T-helper 17 cell (primary cell): ENCODE measurements around the gene MDGA2. TPM values are rescaled to one million over a fixed set of nuclear protein-coding genes. Genes with fewer than 3 reads are reported as not detected.
"Not testable (repeated sequence)": the region's sequence is repeated elsewhere in the genome, so short reads cannot be mapped to it uniquely, and the experiment has no call there.

ENCODE experiments used
- ATAC-seq: fragments of 150-1000 bp; cut with Tn5 transposase; 2 replicates; pipeline ENCODE4 v1.10.0; 2021; ENCODE audit warnings: mild to moderate bottlenecking, moderate library complexity
- DNase-seq, 3 donors: peaks; one replicate each; pipeline versions ENCODE4 v3.0.0 to v3.0.0-alpha.2; 2020 to 2021
- H3K9me3 ChIP-seq: one replicate; pipeline ENCODE4 v1.7.0; 2013; ENCODE audit warnings: low read length, mild to moderate bottlenecking; ENCODE audit not compliant: control insufficient read depth, poor library complexity, severe bottlenecking
- H3K27ac Mint-ChIP-seq: one replicate; pipeline ENCODE4 v1.8.0; 2022; ENCODE audit warnings: mild to moderate bottlenecking, moderate library complexity, mixed read lengths
- H3K27me3 Mint-ChIP-seq: one replicate; pipeline ENCODE4 v1.8.0; 2022; ENCODE audit warnings: mixed read lengths
- H3K36me3 Mint-ChIP-seq: one replicate; pipeline ENCODE4 v1.8.0; 2022; ENCODE audit warnings: low read depth, mixed read lengths
- H3K4me1 Mint-ChIP-seq: one replicate; pipeline ENCODE4 v1.8.0; 2022; ENCODE audit warnings: mild to moderate bottlenecking, mixed read lengths
- H3K4me3 Mint-ChIP-seq: one replicate; pipeline ENCODE4 v1.8.0; 2022; ENCODE audit warnings: mild to moderate bottlenecking, moderate library complexity, mixed read lengths
- total RNA-seq, 4 donors: library from RNA in 2 of 4; stranded (reverse) in 2 of 4; gene quantifications; one replicate each; pipeline ENCODE4 v1.2.3 and lab custom pipeline; 2022 to 2026

The MDGA2 gene
- total RNA-seq, 2 donors from 2014 or later: not detected

DNA sequence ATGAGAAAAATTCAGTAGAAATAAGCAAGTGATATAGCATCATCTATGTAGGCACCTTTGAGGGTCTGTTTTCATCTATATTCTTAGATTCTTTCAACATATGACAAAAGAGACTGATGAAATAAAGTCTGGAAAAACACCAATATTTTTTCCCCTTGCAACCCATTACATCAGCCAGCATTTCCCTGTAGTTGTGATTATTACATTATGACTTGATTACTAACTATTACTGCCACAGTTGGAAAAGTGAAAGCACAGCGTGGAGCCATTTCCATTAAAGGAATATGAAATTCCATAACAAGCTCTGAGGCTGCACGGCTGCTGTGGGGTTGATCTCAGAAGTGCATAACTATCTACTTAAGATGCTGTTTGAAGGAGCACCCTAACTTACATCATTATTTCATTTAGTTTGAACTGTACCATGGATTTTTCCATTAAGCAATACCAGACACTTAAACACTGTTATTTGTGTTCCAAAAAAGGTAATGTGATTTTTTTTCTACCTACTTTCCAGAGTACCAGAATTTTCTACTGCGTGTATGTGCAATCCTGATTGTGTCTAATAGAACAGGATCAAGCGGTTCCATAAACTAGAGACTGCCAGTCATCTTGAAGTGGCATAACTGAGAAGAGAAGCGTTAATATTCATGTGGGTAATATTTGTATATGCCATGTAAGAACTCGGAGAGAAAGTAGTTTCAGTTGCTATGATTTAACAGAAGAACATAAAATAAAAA lies 405.5 kb downstream of the MDGA2 start:
- H3K4me3 Mint-ChIP-seq: no peak overlapping the region
- H3K9me3 ChIP-seq: no peaks in the 10 kb centered on the region
- no peak overlapping the region for H3K27ac Mint-ChIP-seq
- no peaks in the 10 kb centered on the region for H3K36me3 Mint-ChIP-seq
- H3K4me1 Mint-ChIP-seq: no peaks in the 10 kb centered on the region
- no peak for ATAC-seq
- no peak for DNase-seq
- no peaks in the 10 kb centered on the region for H3K27me3 Mint-ChIP-seq

DNA sequence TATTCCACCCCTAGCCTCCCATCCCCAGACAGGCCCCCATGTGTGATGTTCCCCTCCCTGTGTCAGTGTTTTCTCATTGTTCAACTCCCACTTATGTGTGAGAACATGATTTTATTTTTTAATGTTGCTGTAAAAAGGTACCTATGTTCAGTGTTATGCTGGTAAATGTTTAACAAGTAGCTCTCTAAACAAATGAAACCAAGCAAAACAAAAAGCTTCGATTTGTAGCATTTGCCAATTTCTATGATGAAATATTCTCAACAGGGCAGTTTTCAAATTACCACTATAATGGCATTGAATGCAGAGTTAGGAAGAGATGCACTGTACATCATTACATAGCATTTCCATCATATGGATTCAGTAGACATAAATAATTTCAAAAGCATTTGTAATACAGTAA lies 410.6 kb downstream of the MDGA2 start:
- Mint-ChIP-seq H3K27ac (no peak overlapping the region), H3K27me3 (no peaks in the 10 kb centered on the region), H3K36me3 (no peaks in the 10 kb centered on the region), H3K4me1 (no peaks in the 10 kb centered on the region), H3K4me3 (no peak overlapping the region)
- ATAC-seq (no peak), DNase-seq (no peak)
- no peaks in the 10 kb centered on the region for H3K9me3 ChIP-seq

GRCh38 chr14:47262801-47263200 lies 412.6 kb downstream of the MDGA2 start:
- H3K4me1 Mint-ChIP-seq: no peaks in the 10 kb centered on the region
- DNase-seq (no peak), ATAC-seq (no peak)
- H3K36me3 Mint-ChIP-seq: no peaks in the 10 kb centered on the region
- H3K4me3 Mint-ChIP-seq: no peak overlapping the region
- H3K9me3 ChIP-seq: no peaks in the 10 kb centered on the region
- no peak overlapping the region for H3K27ac Mint-ChIP-seq
- H3K27me3 Mint-ChIP-seq: no peaks in the 10 kb centered on the region

DNA sequence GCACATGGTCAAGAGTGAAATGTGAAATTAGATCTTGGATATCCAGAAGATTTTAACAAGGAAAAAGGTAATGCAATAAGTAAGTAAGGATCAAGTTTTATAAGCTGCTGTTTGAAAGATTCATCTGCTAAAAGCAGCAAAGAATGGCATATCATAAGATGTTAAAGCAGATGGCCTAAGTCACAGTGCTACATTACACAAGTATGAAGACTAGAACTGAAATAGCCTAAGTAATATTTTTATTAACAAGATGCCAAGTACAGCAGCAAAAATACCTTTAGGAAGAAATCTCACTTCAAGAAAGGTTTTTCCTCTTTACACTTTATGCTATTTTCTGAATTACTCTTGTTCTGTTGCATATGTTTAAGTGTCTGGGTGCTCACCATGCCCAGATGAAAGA lies 414.1 kb downstream of the MDGA2 start:
- Mint-ChIP-seq H3K4me3 (no peak overlapping the region), H3K27ac (no peak overlapping the region), H3K27me3 (no peaks in the 10 kb centered on the region), H3K4me1 (no peaks in the 10 kb centered on the region), H3K36me3 (no peaks in the 10 kb centered on the region)
- ATAC-seq (no peak), DNase-seq (no peak)
- H3K9me3 ChIP-seq: no peaks in the 10 kb centered on the region

- H3K4me1 Mint-ChIP-seq: no peaks in the 10 kb centered on the region
- no peak for ATAC-seq
- H3K27me3 Mint-ChIP-seq: no peaks in the 10 kb centered on the region
- H3K4me3 Mint-ChIP-seq: no peak overlapping the region
- no peak overlapping the region for H3K27ac Mint-ChIP-seq
- no peaks in the 10 kb centered on the region for H3K36me3 Mint-ChIP-seq
- no peak for DNase-seq
- no peaks in the 10 kb centered on the region for H3K9me3 ChIP-seq
Observed at GRCh38 chr14:47259796-47260195, 415.6 kb downstream of the MDGA2 start.

GRCh38 chr14:47257013-47257412 lies 418.4 kb downstream of the MDGA2 start:
- no peaks in the 10 kb centered on the region for H3K27me3 Mint-ChIP-seq
- DNase-seq (no peak), ATAC-seq (no peak)
- H3K27ac Mint-ChIP-seq: no peak overlapping the region
- H3K9me3 ChIP-seq: no peaks in the 10 kb centered on the region
- no peak overlapping the region for H3K4me3 Mint-ChIP-seq
- no peaks in the 10 kb centered on the region for H3K4me1 Mint-ChIP-seq
- no peaks in the 10 kb centered on the region for H3K36me3 Mint-ChIP-seq

- Mint-ChIP-seq H3K27ac (no peak overlapping the region), H3K4me1 (no peaks in the 10 kb centered on the region), H3K36me3 (no peaks in the 10 kb centered on the region), H3K27me3 (no peaks in the 10 kb centered on the region), H3K4me3 (no peak overlapping the region)
- no peaks in the 10 kb centered on the region for H3K9me3 ChIP-seq
- DNase-seq (no peak), ATAC-seq (no peak)
Observed at GRCh38 chr14:47252802-47253201, 422.6 kb downstream of the MDGA2 start.

DNA sequence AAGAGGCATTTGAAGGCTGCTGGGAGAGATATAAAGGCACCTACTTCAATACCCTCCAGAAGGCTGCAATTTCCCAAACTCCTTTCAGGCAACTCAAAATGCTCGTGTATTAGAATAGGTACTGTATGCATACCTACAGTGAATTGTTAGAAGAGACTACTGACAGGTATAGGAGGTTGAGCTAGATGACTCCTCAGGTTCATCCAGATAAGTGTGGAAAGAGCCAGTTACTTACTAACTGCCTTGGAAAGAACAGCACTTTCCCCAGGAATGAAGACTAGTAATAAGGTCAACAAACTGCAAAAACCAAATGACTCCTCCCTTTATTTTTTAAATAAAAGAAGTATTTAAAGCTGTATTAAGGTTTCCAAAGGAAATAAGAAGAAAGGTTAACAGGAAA lies 429.0 kb downstream of the MDGA2 start:
- no peaks in the 10 kb centered on the region for H3K9me3 ChIP-seq
- Mint-ChIP-seq H3K4me3 (no peak overlapping the region), H3K36me3 (no peaks in the 10 kb centered on the region), H3K4me1 (no peaks in the 10 kb centered on the region), H3K27me3 (no peaks in the 10 kb centered on the region), H3K27ac (no peak overlapping the region)
- no peak for DNase-seq
- ATAC-seq: no peak

- not testable (repeated sequence) for ATAC-seq, H3K36me3 Mint-ChIP-seq, H3K27me3 Mint-ChIP-seq, H3K9me3 ChIP-seq, DNase-seq, H3K27ac Mint-ChIP-seq, H3K4me3 Mint-ChIP-seq, H3K4me1 Mint-ChIP-seq
Observed at GRCh38 chr14:47242579-47242978, 432.8 kb downstream of the MDGA2 start.

DNA sequence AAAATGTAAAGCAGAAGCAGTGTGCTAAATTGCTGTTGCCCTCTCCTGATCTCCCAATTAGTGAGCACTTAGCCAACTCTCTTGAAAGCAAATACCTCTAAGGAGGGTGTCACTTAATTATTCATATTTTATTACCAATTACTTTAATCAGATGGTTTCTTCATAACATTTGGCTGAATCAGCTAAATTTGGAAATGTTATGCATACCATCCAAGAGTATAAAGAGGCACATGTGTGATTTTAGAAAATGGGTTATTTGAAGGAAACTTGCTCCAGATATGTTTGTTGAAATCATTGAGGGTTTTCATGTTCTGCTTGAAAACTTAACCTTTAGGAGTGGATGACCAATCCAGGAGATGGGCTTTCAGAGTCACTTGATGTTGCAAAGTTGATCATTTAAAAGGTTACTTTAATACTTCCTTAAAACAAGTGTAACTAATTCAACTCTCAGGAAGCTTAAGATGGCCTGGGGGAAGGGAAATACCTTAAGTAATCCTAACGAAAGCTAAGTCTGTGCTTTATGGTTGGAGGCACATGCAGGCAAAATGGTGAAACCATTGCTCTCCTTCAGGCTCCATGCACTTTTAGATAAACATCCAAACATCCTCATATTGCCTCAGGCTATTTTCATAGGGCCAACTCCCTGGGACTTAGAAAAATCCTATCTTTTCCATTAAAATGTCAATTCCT lies 434.5 kb downstream of the MDGA2 start:
- DNase-seq (no peak), ATAC-seq (no peak)
- H3K9me3 ChIP-seq: no peaks in the 10 kb centered on the region
- Mint-ChIP-seq H3K4me3 (no peak overlapping the region), H3K27ac (no peak overlapping the region), H3K4me1 (no peaks in the 10 kb centered on the region), H3K27me3 (no peaks in the 10 kb centered on the region), H3K36me3 (no peaks in the 10 kb centered on the region)

- H3K4me1 Mint-ChIP-seq: no peaks in the 10 kb centered on the region
- no peak overlapping the region for H3K4me3 Mint-ChIP-seq
- no peaks in the 10 kb centered on the region for H3K9me3 ChIP-seq
- ATAC-seq (no peak), DNase-seq (no peak)
- no peaks in the 10 kb centered on the region for H3K27me3 Mint-ChIP-seq
- H3K36me3 Mint-ChIP-seq: no peaks in the 10 kb centered on the region
- no peak overlapping the region for H3K27ac Mint-ChIP-seq
Observed at GRCh38 chr14:47235619-47236018, 439.8 kb downstream of the MDGA2 start.

DNA sequence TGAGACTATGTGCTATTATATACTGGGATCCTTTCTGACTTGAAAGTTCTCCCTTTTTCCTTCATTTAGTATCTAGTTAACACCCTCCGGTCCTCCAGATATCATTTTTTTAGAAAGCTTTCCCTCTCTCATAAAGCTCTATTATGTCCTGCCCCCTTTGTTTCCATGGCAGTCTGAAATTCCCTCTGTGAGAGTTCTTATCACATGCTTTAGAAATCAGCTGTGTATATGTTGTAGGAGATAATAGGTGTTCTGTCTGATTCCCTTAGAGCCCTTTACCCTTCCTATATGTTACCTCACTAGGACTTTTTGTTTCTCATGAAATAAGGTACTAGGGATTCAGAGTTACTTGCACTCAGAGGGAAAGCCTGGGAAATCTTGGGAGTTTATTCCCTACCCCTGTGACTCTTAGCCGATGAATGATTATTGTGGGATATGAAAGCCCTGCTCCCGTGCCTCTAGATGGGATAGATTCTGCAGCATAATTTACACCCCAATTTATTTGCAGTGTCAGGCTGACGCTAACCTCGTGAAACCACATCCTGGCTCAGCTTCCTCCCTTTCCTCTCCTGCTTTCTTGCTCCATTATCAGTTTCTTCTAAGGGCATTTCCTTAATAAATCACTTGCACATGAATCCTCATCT lies 448.4 kb downstream of the MDGA2 start:
- ATAC-seq (no peak), DNase-seq (no peak)
- Mint-ChIP-seq H3K27ac (no peak overlapping the region), H3K27me3 (no peaks in the 10 kb centered on the region), H3K4me1 (no peaks in the 10 kb centered on the region), H3K36me3 (no peaks in the 10 kb centered on the region), H3K4me3 (no peak overlapping the region)
- no peaks in the 10 kb centered on the region for H3K9me3 ChIP-seq

GRCh38 chr14:47223656-47224055 lies 451.7 kb downstream of the MDGA2 start:
- Mint-ChIP-seq H3K4me1 (no peaks in the 10 kb centered on the region), H3K27ac (no peak overlapping the region), H3K36me3 (no peaks in the 10 kb centered on the region), H3K4me3 (no peak overlapping the region), H3K27me3 (no peaks in the 10 kb centered on the region)
- no peak for ATAC-seq
- DNase-seq: no peak
- no peaks in the 10 kb centered on the region for H3K9me3 ChIP-seq

- no peaks in the 10 kb centered on the region for H3K9me3 ChIP-seq
- Mint-ChIP-seq H3K27me3 (no peaks in the 10 kb centered on the region), H3K4me3 (no peak overlapping the region), H3K27ac (no peak overlapping the region), H3K36me3 (no peaks in the 10 kb centered on the region), H3K4me1 (no peaks in the 10 kb centered on the region)
- DNase-seq (no peak), ATAC-seq (no peak)
Observed at GRCh38 chr14:47220096-47220495, 455.3 kb downstream of the MDGA2 start.
